HEK293T (cell line): Measurements from ENCODE around the gene PAPOLA.

ENCODE experiments used
- CTCF ChIA-PET: fragments of 350-600 bp; formaldehyde crosslinking; extraction: SDS; loops from one replicate; lab custom pipeline; 2021; ENCODE audit warnings: antibody characterized with exemption, inconsistent platforms; lab: Yijun Ruan, JAX
- POLR2A ChIA-PET: fragments of 350-600 bp; formaldehyde crosslinking; extraction: SDS; loops from one replicate; lab custom pipeline; 2020; ENCODE audit warnings: antibody characterized with exemption, inconsistent platforms; lab: Yijun Ruan, JAX
- DNase-seq: peaks from one replicate; pipeline ENCODE4 v3.0.0; 2012; ENCODE audit warnings: mixed read lengths; ENCODE audit errors: extremely low spot score
- ARNT ChIP-seq: fragments of 450-650 bp; IDR thresholded peaks from 2 replicates; pipeline ENCODE4 v1.6.1; 2017; ENCODE audit warnings: mild to moderate bottlenecking
- BHLHE40 ChIP-seq: fragments of 450-650 bp; IDR thresholded peaks from 2 replicates; pipeline ENCODE4 v1.6.1; 2016; ENCODE audit warnings: mild to moderate bottlenecking, moderate library complexity, borderline replicate concordance
- CTBP1 ChIP-seq: fragments of 450-650 bp; IDR thresholded peaks from 2 replicates; pipeline ENCODE4 v1.6.1; 2016; ENCODE audit warnings: borderline replicate concordance
- ELF4 ChIP-seq: fragments of 450-650 bp; IDR thresholded peaks from 2 replicates; pipeline ENCODE4 v1.6.1; 2017; ENCODE audit warnings: antibody characterized with exemption
- FOXA1 ChIP-seq: fragments of 450-650 bp; IDR thresholded peaks from 2 replicates; pipeline ENCODE4 v1.6.1; 2016; ENCODE audit warnings: mild to moderate bottlenecking
- FOXK2 ChIP-seq: fragments of 450-650 bp; IDR thresholded peaks from 2 replicates; pipeline ENCODE4 v1.6.1; 2016; ENCODE audit warnings: mild to moderate bottlenecking
- FOXM1 ChIP-seq: fragments of 450-650 bp; IDR thresholded peaks from 2 replicates; pipeline ENCODE4 v1.6.1; 2017; ENCODE audit warnings: mild to moderate bottlenecking, borderline replicate concordance
- HDGF ChIP-seq: fragments of 450-650 bp; IDR thresholded peaks from 2 replicates; pipeline ENCODE4 v1.6.1; 2017; ENCODE audit warnings: antibody characterized with exemption, borderline replicate concordance
- L3MBTL2 ChIP-seq: fragments of 450-650 bp; conservative IDR thresholded peaks from 2 replicates; pipeline ENCODE4 v1.6.1; 2016; ENCODE audit warnings: mild to moderate bottlenecking
- LEF1 ChIP-seq: fragments of 450-650 bp; IDR thresholded peaks from 2 replicates; pipeline ENCODE4 v1.6.1; 2017; ENCODE audit warnings: mild to moderate bottlenecking, borderline replicate concordance
- NFRKB ChIP-seq: fragments of 450-650 bp; IDR thresholded peaks from 2 replicates; pipeline ENCODE4 v1.6.1; 2016; ENCODE audit warnings: mild to moderate bottlenecking, moderate library complexity
- PKNOX1 ChIP-seq: fragments of 450-650 bp; IDR thresholded peaks from 2 replicates; pipeline ENCODE4 v1.6.1; 2016
- SP1 ChIP-seq: fragments of 450-650 bp; IDR thresholded peaks from 2 replicates; pipeline ENCODE4 v1.6.1; 2017
- SUZ12 ChIP-seq: fragments of 450-650 bp; IDR thresholded peaks from 2 replicates; pipeline ENCODE4 v1.6.1; 2016; ENCODE audit warnings: mild to moderate bottlenecking
- TARDBP ChIP-seq: fragments of 450-650 bp; IDR thresholded peaks from 2 replicates; pipeline ENCODE4 v1.6.1; 2016
- ZNF384 ChIP-seq: fragments of 450-650 bp; IDR thresholded peaks from 2 replicates; pipeline ENCODE4 v1.6.1; 2016

The PAPOLA gene

GRCh38 chr14:96582995-96583394, 80.8 kb downstream of the PAPOLA start:
- no peak for TF ChIP-seq LEF1
- no peak for TF ChIP-seq ZNF384
- TF ChIP-seq SP1 = no peak
- TF ChIP-seq CTBP1 = no peak
- TF ChIP-seq FOXK2 = no peak
- no peak for TF ChIP-seq PKNOX1
- no peak for TF ChIP-seq ARNT
- no peak for TF ChIP-seq FOXM1
- no peak for TF ChIP-seq ELF4
- TF ChIP-seq TARDBP = no peak
- TF ChIP-seq FOXA1 = no peak
- no peak for TF ChIP-seq BHLHE40
- ChIA-PET POLR2A (no interaction called here), CTCF (interaction anchor here (0.6 to 2.4 kb wide), 2 partner anchors 82 to 270 kb away, joined by 3 to 9 read pairs; no protein-coding TSS in a partner anchor)
- DNase-seq = no peak

- no peak for DNase-seq
- CTCF ChIA-PET = interaction anchor here (0.6 to 2.4 kb wide), 2 partner anchors 81 to 269 kb away, joined by 3 to 9 read pairs; no protein-coding TSS in a partner anchor
- POLR2A ChIA-PET = no interaction called here
- TF ChIP-seq L3MBTL2 (no peak), TARDBP (no peak), HDGF (no peak), CTBP1 (no peak), FOXK2 (no peak), LEF1 (no peak), NFRKB (no peak), FOXM1 (no peak), PKNOX1 (no peak), ZNF384 (no peak)
Measured at GRCh38 chr14:96583569-96584041, 81.4 kb downstream of the PAPOLA start.

GRCh38 chr14:96584199-96584906, 82.2 kb downstream of the PAPOLA start:
- DNase-seq = peak; percentile 81
- ChIA-PET CTCF (interaction anchor here (0.6 to 2.4 kb wide), 3 partner anchors 8 to 268 kb away, joined by 3 to 9 read pairs (median 3); no protein-coding TSS in a partner anchor), POLR2A (no interaction called here)
- TF ChIP-seq CTBP1 = no peak
- no peak for TF ChIP-seq HDGF
- no peak for TF ChIP-seq TARDBP
- TF ChIP-seq PKNOX1 = 0 out of 2 replicates have a peak, but pooled peaks have one; percentile 35

GRCh38 chr14:96584907-96585671, 82.9 kb downstream of the PAPOLA start:
- DNase-seq = no peak
- no peak for TF ChIP-seq SUZ12
- TF ChIP-seq FOXM1 = no peak
- no peak for TF ChIP-seq L3MBTL2
- TF ChIP-seq FOXA1 = no peak
- TF ChIP-seq HDGF = no peak
- no peak for TF ChIP-seq LEF1
- TF ChIP-seq PKNOX1 = no peak
- no peak for TF ChIP-seq ARNT
- TF ChIP-seq FOXK2 = no peak
- TF ChIP-seq CTBP1 = no peak
- TF ChIP-seq NFRKB = no peak
- no peak for TF ChIP-seq ZNF384
- TF ChIP-seq BHLHE40 = no peak
- POLR2A ChIA-PET = no interaction called here
- CTCF ChIA-PET = interaction anchor here (0.6 to 2.4 kb wide), 3 partner anchors 9 to 268 kb away, joined by 3 to 9 read pairs (median 3); no protein-coding TSS in a partner anchor

GRCh38 chr14:96585672-96586013, 83.5 kb downstream of the PAPOLA start:
- POLR2A ChIA-PET = no interaction called here
- DNase-seq = no peak
- TF ChIP-seq ELF4 (no peak), SUZ12 (no peak), FOXA1 (no peak), FOXM1 (no peak), SP1 (no peak), LEF1 (no peak), PKNOX1 (no peak)
- CTCF ChIA-PET = no interaction called here
